Measurements from ENCODE around the gene TXLNA.

Gene TXLNA

DNA sequence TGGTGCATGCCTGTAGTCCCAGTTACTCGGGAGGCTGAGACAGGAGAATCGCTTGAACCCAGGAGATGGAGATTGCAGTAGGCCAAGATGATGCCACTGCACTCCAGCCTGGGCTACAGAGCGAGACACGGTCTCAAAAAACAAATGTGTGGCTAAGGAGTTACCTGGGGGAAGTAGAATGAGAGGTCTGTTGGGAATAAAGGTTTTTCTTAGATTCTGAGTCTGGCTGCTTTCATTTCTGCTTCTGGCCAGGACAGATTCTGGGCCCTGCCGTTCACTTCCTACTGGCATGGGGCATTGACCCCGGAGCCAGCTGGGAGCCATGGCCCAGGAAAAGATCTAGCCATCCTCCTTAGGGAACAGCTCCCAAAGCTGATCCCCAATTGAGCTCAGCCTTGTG, 29.0 kb downstream of the TXLNA start:
- Histone ChIP-seq H3K27me3 (ENCODE audit: insufficient read depth, low read length, poor library complexity) (no peaks in the 10 kb centered on the region), H3K4me2 (ENCODE audit: low read length) (no peak overlapping the region), H3K9ac (ENCODE audit: low read length) (no peak overlapping the region), H2AK5ac (ENCODE audit: low read length) (no peak overlapping the region), H3K79me1 (ENCODE audit: low read length) (no peaks in the 10 kb centered on the region), H3K36me3 (ENCODE audit: control insufficient read depth, insufficient read depth, low read length) (no peaks in the 10 kb centered on the region), H3K27ac (ENCODE audit: low read depth, low read length) (no peak overlapping the region), H3K18ac (ENCODE audit: low read length) (no peak overlapping the region), H2BK15ac (replicated peaks; ENCODE audit: low read depth) (no peak overlapping the region), H4K8ac (ENCODE audit: low read depth, low read length) (no peak overlapping the region), H4K5ac (ENCODE audit: low read length) (no peak overlapping the region), H3K56ac (ENCODE audit: low read length) (no peak overlapping the region), H2BK120ac (ENCODE audit: low read depth, low read length) (no peak overlapping the region), H2BK5ac (ENCODE audit: low read length) (no peak overlapping the region), H3K4me1 (ENCODE audit: control insufficient read depth, low read depth, low read length) (peaks cover 3% of the 10 kb centered on the region), H3K4ac (ENCODE audit: low read depth, low read length) (no peak overlapping the region), H3K4me3 (ENCODE audit: low read length) (no peak overlapping the region), H3K23ac (ENCODE audit: low read length) (no peak overlapping the region), H3K79me2 (ENCODE audit: control insufficient read depth, insufficient read depth, low read length) (no peaks in the 10 kb centered on the region)
- DNase-seq: no peak
- WGBS (ENCODE audit: extremely low coverage, insufficient coverage, low lambda C conversion rate): no CpG with 5 or more reads among the region's 6 CpGs

DNA sequence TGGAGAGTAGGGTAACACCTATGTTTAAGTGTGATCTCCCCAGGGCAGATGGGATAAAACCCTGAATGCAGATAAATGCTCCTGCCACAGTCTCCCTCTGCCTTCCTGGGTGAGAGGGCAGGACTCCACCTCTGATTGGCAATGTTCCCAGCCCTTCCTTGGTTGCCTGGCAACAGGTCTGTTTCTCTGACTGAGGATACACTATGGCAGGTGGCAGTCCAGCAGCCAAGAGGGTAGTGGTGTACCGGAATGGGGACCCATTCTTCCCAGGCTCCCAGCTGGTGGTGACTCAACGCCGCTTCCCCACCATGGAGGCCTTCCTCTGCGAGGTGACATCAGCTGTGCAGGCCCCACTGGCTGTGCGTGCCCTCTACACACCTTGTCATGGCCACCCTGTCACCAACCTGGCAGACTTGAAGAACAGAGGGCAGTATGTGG, 29.4 kb downstream of the TXLNA start, which contains the start of gene DCDC2B:
Gene DCDC2B (plus strand): TSS at position 199 of the 438 bp plus-strand sequence. CDS start 5 bp downstream, at position 204.
- peak; percentile 62 for DNase-seq
- no peak within 1 kb of the TSS for H2BK5ac ChIP-seq (ENCODE audit: low read length)
- no CpG with 5 or more reads among the region's 5 CpGs for WGBS (ENCODE audit: extremely low coverage, insufficient coverage, low lambda C conversion rate)

DNA sequence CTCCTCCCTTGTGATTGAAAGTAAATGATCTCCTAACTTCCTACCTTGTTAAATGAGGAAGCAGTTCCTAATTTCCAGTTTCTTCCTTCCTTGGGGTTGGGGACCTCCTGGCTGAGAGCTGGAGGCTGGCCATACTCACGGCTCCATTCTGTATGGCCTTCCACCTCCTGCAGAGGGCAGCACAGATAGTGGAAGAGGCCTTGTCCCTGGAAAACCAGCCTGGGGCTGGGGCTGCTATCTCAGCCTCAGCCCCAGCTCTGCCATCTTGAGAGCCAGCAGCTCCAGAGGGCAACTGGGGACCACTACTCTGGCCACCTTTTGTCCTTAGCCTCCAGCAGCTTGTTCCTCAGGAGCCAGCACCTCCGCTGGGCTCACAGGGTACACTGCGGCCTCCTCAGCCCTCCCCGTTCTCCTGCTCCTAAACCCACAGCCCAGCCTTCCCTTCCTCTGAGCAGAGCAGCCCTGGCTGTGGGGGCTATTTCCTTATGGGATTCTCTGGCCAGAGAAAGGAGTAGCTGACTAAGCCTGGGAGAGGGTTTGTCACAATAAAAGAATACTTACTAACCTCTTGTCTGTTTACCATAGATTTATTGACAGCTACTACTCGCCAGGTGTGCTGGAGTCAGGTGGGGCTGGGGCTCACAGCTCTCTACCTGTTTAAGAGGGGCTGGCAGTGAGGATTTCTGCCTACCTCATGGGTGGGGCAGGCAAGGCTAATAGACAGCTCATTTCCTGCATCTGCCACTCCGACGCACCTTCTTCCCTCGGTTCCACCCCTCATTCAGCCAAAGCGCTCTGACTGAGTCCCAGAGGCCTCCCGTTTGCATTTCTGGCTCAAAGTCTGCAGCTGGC, 36.4 kb downstream of the TXLNA start:
- H3K23ac ChIP-seq (ENCODE audit: low read length): no peak overlapping the region
- no peak overlapping the region for H4K5ac ChIP-seq (ENCODE audit: low read length)
- H2AK5ac ChIP-seq (ENCODE audit: low read length): no peak overlapping the region
- H4K8ac ChIP-seq (ENCODE audit: low read depth, low read length): no peak overlapping the region
- no peak overlapping the region for H3K56ac ChIP-seq (ENCODE audit: low read length)
- no peaks in the 10 kb centered on the region for H3K27me3 ChIP-seq (ENCODE audit: insufficient read depth, low read length, poor library complexity)
- no peak overlapping the region for H3K27ac ChIP-seq (ENCODE audit: low read depth, low read length)
- no peak overlapping the region for H2BK15ac ChIP-seq (replicated peaks; ENCODE audit: low read depth)
- H2BK5ac ChIP-seq (ENCODE audit: low read length): no peak overlapping the region
- no peak overlapping the region for H3K18ac ChIP-seq (ENCODE audit: low read length)
- DNase-seq: peak; percentile 87
- peaks cover 4% of the 10 kb centered on the region for H3K36me3 ChIP-seq (ENCODE audit: control insufficient read depth, insufficient read depth, low read length)
- H3K79me1 ChIP-seq (ENCODE audit: low read length): no peaks in the 10 kb centered on the region
- no peak overlapping the region for H3K4me2 ChIP-seq (ENCODE audit: low read length)
- no peaks in the 10 kb centered on the region for H3K79me2 ChIP-seq (ENCODE audit: control insufficient read depth, insufficient read depth, low read length)
- no CpG with 5 or more reads among the region's 10 CpGs for WGBS (ENCODE audit: extremely low coverage, insufficient coverage, low lambda C conversion rate)
- H3K9ac ChIP-seq (ENCODE audit: low read length): no peak overlapping the region
- no peak overlapping the region for H3K4me3 ChIP-seq (ENCODE audit: low read length)
- H2BK120ac ChIP-seq (ENCODE audit: low read depth, low read length): no peak overlapping the region
- H3K4ac ChIP-seq (ENCODE audit: low read depth, low read length): no peak overlapping the region
- no peaks in the 10 kb centered on the region for H3K4me1 ChIP-seq (ENCODE audit: control insufficient read depth, low read depth, low read length)

More for the DNA sequence above, 29.4 kb downstream of the TXLNA start, which contains the start of gene DCDC2B:
- Histone ChIP-seq H3K4ac (ENCODE audit: low read depth, low read length) (no peak within 1 kb of the TSS), H3K4me2 (ENCODE audit: low read length) (no peak within 1 kb of the TSS), H3K18ac (ENCODE audit: low read length) (no peak within 1 kb of the TSS), H4K8ac (ENCODE audit: low read depth, low read length) (no peak within 1 kb of the TSS), H3K23ac (ENCODE audit: low read length) (no peak within 1 kb of the TSS), H3K56ac (ENCODE audit: low read length) (no peak within 1 kb of the TSS), H2BK120ac (ENCODE audit: low read depth, low read length) (no peak within 1 kb of the TSS), H4K5ac (ENCODE audit: low read length) (no peak within 1 kb of the TSS), H3K79me1 (ENCODE audit: low read length) (no peaks in the 10 kb centered on the region), H3K79me2 (ENCODE audit: control insufficient read depth, insufficient read depth, low read length) (no peaks in the 10 kb centered on the region), H2BK15ac (replicated peaks; ENCODE audit: low read depth) (no peak within 1 kb of the TSS), H3K27ac (ENCODE audit: low read depth, low read length) (no peak within 1 kb of the TSS), H3K4me1 (ENCODE audit: control insufficient read depth, low read depth, low read length) (peaks cover 3% of the 10 kb centered on the region), H3K27me3 (ENCODE audit: insufficient read depth, low read length, poor library complexity) (no peaks in the 10 kb centered on the region), H3K4me3 (ENCODE audit: low read length) (no peak within 1 kb of the TSS), H2AK5ac (ENCODE audit: low read length) (no peak within 1 kb of the TSS), H3K36me3 (ENCODE audit: control insufficient read depth, insufficient read depth, low read length) (no peaks in the 10 kb centered on the region), H3K9ac (ENCODE audit: low read length) (no peak within 1 kb of the TSS)

DNA sequence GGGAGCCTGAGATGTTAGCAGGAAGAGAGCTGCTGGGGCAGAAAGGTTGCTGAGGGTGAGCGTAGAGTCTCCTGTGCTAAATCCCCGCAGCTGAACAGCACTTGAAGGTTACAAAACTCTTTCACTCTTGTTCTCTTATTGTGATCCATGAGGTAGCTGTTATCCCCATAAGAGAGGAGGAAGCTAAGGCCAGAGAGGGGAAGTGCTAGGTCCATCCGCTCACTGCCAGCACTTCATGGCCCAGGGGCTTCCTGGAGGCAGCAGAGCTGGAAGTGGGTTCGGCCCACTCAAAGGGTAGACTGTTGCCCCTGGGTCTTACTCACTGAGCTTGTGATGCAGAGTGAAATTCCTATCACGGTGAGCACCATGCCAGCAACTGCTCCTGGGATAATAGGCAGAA, 37.1 kb downstream of the TXLNA start:
- Histone ChIP-seq H2BK120ac (ENCODE audit: low read depth, low read length) (no peak overlapping the region), H4K5ac (ENCODE audit: low read length) (no peak overlapping the region), H3K27ac (ENCODE audit: low read depth, low read length) (no peak overlapping the region), H3K27me3 (ENCODE audit: insufficient read depth, low read length, poor library complexity) (no peaks in the 10 kb centered on the region), H3K23ac (ENCODE audit: low read length) (no peak overlapping the region), H3K9ac (ENCODE audit: low read length) (no peak overlapping the region), H2BK5ac (ENCODE audit: low read length) (no peak overlapping the region), H4K8ac (ENCODE audit: low read depth, low read length) (no peak overlapping the region), H3K4me1 (ENCODE audit: control insufficient read depth, low read depth, low read length) (peaks cover 5% of the 10 kb centered on the region), H3K4me3 (ENCODE audit: low read length) (no peak overlapping the region), H3K4me2 (ENCODE audit: low read length) (no peak overlapping the region), H3K56ac (ENCODE audit: low read length) (no peak overlapping the region), H3K4ac (ENCODE audit: low read depth, low read length) (no peak overlapping the region), H3K79me1 (ENCODE audit: low read length) (peaks cover 4% of the 10 kb centered on the region), H3K79me2 (ENCODE audit: control insufficient read depth, insufficient read depth, low read length) (no peaks in the 10 kb centered on the region), H2BK15ac (replicated peaks; ENCODE audit: low read depth) (no peak overlapping the region), H3K36me3 (ENCODE audit: control insufficient read depth, insufficient read depth, low read length) (peaks cover 4% of the 10 kb centered on the region), H2AK5ac (ENCODE audit: low read length) (no peak overlapping the region), H3K18ac (ENCODE audit: low read length) (no peak overlapping the region)
- DNase-seq: no peak
- WGBS (ENCODE audit: extremely low coverage, insufficient coverage, low lambda C conversion rate): no CpG with 5 or more reads among the region's 5 CpGs

DNA sequence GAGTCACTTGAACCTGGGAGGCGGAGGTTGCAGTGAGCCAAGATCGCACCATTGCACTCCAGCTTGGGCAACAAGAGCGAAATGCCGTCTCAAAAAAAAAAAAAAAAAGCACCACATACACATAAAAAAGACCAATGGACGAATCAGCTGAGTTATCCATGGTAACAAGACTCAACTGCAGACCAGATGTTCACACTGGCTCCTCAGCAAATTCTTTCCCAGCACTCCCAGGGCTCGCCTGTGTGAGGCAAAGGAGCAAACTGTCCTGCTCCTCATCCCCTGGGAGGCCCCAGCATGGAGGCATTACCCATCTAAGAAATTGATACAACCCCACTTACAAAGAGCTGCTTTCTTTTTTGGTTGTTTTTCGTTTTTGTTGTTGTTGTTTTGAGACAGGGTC, 39.5 kb downstream of the TXLNA start:
- H3K79me2 ChIP-seq (ENCODE audit: control insufficient read depth, insufficient read depth, low read length): peaks cover 14% of the 10 kb centered on the region
- DNase-seq: no peak
- H3K4ac ChIP-seq (ENCODE audit: low read depth, low read length): no peak overlapping the region
- no peak overlapping the region for H2BK120ac ChIP-seq (ENCODE audit: low read depth, low read length)
- H3K4me2 ChIP-seq (ENCODE audit: low read length): no peak overlapping the region
- H3K27ac ChIP-seq (ENCODE audit: low read depth, low read length): no peak overlapping the region
- H3K27me3 ChIP-seq (ENCODE audit: insufficient read depth, low read length, poor library complexity): no peaks in the 10 kb centered on the region
- H3K23ac ChIP-seq (ENCODE audit: low read length): no peak overlapping the region
- no peak overlapping the region for H3K4me3 ChIP-seq (ENCODE audit: low read length)
- H4K8ac ChIP-seq (ENCODE audit: low read depth, low read length): no peak overlapping the region
- peaks cover 14% of the 10 kb centered on the region for H3K79me1 ChIP-seq (ENCODE audit: low read length)
- no peak overlapping the region for H2BK5ac ChIP-seq (ENCODE audit: low read length)
- no peak overlapping the region for H4K5ac ChIP-seq (ENCODE audit: low read length)
- H3K36me3 ChIP-seq (ENCODE audit: control insufficient read depth, insufficient read depth, low read length): peaks cover 5% of the 10 kb centered on the region
- H3K18ac ChIP-seq (ENCODE audit: low read length): no peak overlapping the region
- H3K56ac ChIP-seq (ENCODE audit: low read length): no peak overlapping the region
- no peak overlapping the region for H3K9ac ChIP-seq (ENCODE audit: low read length)
- no peak overlapping the region for H2BK15ac ChIP-seq (replicated peaks; ENCODE audit: low read depth)
- peaks cover 5% of the 10 kb centered on the region for H3K4me1 ChIP-seq (ENCODE audit: control insufficient read depth, low read depth, low read length)
- H2AK5ac ChIP-seq (ENCODE audit: low read length): no peak overlapping the region
- WGBS (ENCODE audit: extremely low coverage, insufficient coverage, low lambda C conversion rate): no CpG with 5 or more reads among the region's 7 CpGs
